GM19328 (cell line): ENCODE results near the gene TMEM179.
"Not testable (repeated sequence)": the region's sequence is repeated elsewhere in the genome, so short reads cannot be mapped to it uniquely, and the experiment has no call there.

Source experiments
- ATAC-seq: cut with Tn5 transposase; IDR thresholded peaks from one replicate; pipeline ENCODE4 v1.9.1; 2021; ENCODE audit warnings: mild to moderate bottlenecking, moderate library complexity; ENCODE audit not compliant: unreplicated experiment

Gene TMEM179

DNA sequence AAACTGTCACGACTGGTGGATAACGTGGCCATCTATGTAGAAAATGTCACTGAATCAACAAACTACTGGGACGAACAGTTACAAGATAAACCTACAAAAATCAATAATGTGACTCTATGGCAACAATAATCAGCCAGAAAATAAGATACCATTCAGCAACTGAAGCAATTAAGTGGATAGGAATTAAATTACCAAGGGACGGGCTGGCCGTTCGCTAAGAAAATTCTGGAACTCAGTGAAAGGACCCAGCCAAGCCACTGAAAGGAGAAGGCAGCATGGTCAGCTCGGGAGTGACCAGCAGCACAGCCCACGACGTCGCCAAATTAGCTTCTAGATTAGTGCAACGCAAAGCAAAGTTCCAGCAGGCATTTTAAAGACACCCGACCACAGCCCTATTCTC, 33.6 kb upstream of the TMEM179 start:
- ATAC-seq, result no peak

GRCh38 chr14:104637546-104638003, 33.0 kb upstream of the TMEM179 start:
- ATAC-seq, result no peak

- not testable (repeated sequence) for ATAC-seq
Measured at GRCh38 chr14:104636846-104637545, 32.4 kb upstream of the TMEM179 start.

DNA sequence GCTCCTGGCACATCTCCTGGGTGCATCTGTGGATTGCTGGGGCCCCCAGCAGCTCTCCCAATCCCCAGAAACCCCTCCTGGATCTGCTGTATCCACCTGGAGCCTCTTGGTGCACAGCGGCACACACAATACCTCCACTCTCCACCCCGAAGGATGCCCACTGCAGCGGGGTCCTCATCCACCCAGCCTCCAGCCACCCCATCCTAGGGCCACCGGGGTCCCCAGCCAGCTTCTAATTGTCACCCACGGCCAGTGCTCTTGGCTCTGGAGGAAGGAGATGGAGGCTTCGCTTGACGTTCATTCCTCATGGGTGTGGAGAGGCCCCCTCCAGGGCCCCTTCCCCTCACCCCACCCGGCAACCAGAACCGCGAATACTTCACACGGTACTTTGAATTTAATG, 31.6 kb upstream of the TMEM179 start:
- no peak for ATAC-seq

DNA sequence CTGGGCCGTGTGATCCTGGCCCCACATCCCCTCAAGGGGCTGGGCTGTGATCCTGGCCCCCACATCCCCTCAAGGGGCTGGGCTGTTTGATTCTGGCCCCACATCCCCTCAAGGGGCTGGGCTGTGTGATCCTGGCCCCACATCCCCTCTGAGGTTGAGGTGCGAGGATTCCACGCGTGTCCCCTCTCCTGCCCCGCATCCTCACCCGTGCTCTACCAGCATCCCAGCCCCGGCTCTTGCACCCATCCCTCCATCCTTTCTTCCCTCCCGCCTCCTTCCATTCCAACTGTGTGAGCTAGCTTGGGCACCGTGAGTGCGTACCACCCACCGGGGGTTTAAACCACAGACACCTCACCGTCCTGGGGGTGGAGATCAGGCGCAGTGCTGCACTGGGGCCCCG, 31.1 kb upstream of the TMEM179 start:
- no peak for ATAC-seq

DNA sequence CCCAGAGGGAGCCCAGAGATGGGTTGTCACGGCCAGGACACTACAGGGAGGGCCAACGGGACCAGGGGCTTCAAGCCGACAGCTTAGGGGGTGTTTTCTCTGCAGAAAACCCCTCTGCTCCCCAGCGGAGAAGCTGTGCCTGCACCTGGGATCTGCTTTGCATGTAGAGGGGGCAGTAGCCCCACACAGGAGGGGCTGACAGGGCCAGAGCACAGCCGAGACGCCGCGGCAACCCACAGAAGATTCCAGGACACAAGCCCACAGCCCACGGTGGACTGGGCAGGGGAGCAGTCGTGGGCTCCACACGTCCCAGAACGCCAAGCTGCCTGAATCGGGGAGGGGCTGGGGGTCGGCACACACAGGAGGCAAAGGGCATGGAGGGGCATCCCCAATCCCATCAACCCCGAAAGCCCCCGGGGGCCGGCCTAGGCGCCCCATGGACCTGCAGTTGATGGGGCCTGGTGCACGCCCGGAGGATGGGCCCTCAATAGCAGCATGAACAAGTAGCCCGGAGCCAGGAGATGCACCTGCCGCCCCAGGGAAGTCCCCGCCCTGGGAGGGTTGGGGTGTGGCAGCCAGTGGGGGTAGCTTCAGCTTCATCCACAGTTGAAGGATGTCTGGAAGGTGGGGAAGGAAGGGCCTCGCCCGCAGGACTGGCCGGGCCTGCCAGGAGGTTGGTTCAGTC, 30.5 kb upstream of the TMEM179 start:
- ATAC-seq, result no peak

GRCh38 chr14:104634138-104634760, 29.7 kb upstream of the TMEM179 start:
- no peak for ATAC-seq

DNA sequence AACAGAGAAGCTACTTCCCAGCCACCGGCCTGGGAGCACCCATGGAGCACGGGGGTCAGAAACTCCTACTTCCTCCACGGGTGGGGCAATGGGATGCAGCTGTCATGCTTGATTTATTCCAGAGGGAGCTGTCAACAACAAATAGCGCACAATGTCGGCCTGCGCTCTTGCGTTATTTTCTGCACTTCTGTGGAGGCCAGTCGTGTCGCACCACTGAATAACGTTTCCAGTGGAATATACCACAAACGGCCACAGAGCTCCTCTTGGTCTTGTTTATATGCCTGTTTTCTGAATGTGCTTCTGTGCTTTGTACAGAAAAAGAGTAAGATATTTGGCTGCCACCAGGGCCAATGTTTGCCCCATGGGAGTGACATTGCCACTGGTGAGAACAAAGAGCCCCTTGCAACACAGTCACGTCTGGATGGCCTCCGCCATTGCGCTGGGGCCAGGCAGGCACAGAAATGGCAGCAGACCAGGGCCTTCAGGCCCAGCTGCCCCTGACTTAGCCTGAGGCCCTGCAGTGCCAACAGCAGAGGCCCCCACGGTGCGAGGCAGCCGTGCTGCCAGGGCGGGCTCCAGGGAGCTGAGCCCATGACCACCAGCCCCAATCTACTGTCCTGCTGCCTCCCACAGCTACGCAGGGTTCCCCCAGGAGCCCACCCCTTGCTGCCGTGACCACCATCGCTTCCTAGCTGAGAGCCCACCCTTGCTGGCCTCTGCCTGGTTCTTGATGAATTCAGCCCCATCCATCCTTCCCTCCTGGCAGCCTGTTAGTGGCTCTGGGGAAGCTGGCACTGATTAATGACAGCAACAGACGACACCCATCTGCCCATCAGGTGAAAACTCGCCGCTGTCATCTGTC, 28.9 kb upstream of the TMEM179 start:
- ATAC-seq, result no peak

DNA sequence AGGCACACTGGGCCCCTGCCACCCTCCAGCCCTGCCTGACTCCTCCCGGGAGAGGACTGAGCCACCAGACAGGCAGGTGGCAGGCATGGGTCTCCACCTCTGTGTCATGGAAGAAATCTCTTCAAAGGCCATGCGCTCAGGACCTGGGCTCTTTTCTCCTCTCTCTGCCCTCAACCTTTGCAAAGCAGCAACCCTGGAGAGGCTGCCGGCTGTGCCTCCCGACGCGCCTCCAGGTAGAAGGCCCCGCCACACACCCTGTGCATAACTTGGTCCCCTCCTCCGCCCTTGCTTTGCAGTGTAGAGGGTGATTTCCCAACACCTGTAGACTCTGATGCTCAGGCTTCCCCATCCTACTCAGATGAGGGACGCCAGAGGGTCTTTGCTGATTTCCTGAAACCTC, 28.2 kb upstream of the TMEM179 start:
- no peak for ATAC-seq

DNA sequence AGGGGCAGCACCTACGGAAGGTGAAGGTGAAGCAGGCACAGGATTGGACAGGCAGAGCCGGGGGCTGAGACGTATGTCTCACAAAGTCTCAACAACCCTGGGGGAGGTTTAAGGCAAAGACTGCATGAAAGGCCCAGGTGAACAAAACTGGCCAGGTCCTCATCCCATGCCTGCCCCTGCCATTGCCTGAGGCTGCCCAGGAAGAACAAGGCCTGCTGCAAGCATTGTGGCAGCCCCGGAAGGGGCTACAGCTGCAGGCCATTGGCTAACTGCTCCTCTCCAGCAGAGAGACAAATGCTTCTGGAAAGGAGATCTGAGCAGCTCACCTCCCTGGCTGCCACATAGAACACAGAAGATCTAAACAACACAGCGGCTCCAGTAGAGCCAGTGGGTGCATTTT, 20.4 kb upstream of the TMEM179 start:
- ATAC-seq, result no peak

DNA sequence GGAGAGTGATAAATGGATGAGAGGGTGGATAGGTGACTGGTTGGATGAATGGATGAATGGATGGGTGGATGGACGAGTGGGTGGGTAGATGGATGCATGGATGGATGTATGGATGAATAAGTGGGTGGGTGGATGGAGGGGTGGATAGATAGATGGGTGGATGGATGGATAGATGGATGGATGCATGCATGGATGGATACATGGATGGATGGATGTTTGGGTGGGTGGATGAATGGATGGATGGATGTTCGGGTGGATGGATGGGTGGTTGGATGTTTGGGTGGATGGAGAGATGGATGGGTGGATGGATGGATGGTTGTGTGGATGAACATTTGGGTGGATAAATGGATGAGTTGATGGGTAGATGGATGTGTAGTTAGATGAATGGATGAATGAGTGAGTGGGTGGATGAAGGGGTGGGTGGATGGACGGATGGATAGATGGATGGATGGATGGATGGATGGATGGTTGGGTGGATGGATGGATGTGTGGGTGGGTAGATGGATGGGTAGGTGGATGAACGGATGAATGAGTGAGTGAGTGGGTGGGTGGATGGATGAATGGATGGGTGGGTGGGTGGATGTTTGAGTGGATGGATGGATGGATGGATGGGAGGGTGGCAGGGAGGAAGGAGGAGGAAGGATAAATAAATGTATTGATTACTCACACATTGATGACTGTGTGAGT, 9.7 kb upstream of the TMEM179 start:
- no peak for ATAC-seq

- no peak for ATAC-seq
Measured at GRCh38 chr14:104611881-104612280, 7.3 kb upstream of the TMEM179 start.

DNA sequence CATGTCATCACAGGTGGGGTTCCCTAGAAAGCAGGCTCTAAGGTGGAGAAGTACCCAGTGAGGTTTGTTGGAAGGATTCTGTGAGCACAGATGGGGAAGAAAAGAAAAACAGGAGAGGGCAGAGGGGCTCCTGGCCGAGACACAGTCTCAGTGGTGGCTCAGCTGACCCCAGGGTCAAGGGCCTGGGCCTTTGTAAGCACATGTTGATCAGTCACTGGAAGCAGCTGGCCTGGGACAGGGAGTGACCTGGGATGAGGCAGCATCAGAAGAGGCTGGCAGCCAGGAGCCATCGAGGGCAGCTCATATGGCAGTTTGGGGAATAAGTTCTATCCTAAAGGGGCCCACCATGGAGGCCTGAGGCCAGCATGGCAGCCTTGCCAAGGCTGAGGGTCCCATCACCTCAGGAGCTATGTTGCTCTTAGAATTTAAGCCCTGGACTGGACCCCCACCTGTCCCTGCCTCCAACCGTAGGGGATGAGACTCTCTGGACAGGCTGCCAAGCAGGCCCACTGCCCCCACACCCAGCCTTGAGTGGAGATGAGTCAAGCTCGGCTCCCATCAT, 6.3 kb upstream of the TMEM179 start:
- ATAC-seq, result no peak

GRCh38 chr14:104609666-104610065, 5.1 kb upstream of the TMEM179 start:
- no peak for ATAC-seq

DNA sequence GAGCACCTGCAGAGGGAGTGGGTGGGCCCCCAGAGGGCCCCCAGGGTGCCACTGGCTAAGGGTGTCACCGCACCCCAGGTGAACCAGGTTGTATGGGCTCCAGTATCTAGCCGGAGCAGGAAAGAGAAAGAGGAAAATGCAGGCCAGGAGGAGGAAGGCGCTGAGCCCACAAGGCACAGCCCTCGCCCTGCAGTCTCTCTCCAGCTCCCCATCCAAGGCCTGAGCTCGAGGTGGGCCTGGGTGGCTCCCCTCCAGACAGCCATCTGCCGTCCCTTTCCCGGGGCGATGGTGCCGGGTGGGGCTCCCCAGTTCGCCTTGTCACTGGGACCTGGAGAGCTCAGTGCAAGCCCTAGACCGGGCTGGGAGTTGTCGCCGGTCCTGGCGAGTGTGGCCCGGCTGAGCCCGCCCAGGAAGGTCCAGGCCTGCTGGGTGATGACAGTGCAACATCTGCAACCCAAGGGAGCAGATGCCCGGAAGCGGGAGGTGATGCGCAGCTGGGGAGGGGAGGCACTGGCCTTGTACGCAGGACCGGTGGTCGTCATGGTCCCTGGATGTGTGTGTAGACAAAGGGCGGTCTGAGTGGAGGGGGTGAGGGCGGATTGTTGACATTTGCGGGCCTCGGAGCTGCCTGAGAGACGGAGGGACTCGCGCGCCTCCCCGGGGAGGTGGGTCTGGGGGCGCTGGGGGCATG, 716 bp downstream of the TMEM179 start:
- ATAC-seq, result no peak

DNA sequence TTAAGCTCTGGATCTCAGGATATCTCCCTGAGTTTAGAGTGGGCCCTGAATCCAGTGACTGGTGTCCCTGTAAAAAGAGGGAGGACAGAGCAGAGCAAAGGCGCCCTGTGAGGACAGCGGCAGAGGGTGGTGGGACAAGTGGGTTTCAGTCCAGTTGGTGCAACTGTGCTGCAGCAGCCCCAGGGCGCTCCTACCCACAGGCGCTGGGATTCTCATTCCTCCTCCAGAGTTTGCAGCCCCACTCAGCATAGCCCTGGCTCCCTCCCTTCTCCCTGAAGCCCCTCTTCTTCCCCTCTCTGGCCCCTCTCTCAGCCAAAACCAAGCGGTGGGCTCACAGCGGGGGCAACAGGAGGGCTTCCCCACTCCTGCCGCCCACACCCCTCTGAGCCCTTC, 1.6 kb downstream of the TMEM179 start:
- no peak for ATAC-seq

DNA sequence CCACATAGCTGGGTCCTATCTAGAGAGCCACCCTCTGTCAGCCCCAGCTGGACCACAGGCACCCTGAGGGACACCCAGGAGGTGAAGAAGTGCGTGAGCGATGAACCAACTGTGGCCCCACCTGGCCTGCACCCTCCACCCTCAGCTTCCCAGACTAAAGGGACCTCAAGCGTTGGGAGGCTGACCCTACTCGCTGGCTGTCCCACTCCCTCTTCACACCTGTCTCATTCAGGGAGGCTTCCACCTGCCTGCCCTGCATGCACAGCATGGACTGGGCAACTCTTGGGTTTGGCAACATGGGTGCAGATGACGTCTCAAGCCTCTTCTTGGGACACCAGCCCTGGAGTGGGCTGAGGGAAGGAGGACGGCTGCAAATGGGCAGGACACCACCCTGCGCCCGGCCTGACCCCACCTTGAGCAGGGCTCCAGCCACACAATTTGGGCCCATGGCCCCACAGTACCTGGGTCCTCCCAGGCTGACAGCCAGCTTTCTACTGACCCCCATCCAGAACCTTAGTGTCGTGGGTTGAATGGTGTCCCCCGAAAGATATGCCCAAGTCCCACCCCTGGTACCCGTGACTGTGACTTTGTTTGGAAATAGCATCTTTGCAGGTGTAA, 2.1 kb downstream of the TMEM179 start:
- ATAC-seq, result no peak

- ATAC-seq, result no peak
Measured at GRCh38 chr14:104601786-104602185, 2.8 kb downstream of the TMEM179 start.

DNA sequence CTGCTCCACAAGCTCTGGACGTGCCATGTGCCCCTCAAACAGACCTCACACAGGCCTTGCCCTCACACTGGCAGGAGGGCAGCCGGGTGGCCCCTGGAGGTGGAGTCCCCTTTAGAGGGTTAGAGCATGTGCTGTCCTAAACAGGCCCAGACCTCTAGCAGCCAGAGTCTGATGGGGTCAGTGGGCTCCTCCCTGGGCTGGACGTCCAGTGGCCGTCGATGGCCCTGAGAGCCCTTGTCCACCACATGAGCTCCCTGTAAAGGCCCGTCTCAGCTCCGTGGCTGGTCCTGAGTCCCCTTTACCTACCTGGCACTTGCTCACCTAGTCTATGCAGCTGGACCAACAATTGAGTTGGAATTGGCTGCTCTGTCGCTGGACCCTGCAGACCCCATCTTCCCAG, 3.8 kb downstream of the TMEM179 start:
- no peak for ATAC-seq
